GM12878 (cell line): ENCODE results near the gene BBX. TPM values are rescaled to one million over a fixed set of nuclear protein-coding genes. Genes with fewer than 3 reads are reported as not detected.

Experiments used
- ATAC-seq: fragments of 200-7000 bp; cut with Tn5 transposase; 3 replicates; pipeline ENCODE4 v1.9.1; 2020; ENCODE audit warnings: mild to moderate bottlenecking, moderate library complexity
- BruUV-seq: library from RNA; stranded (reverse); fragments of 400-500 nt; replicated peaks from 2 replicates; lab custom pipeline; 2021; lab: Mats Ljungman, UMichigan
- CTCF ChIA-PET: fragments of 300-600 bp; sonication (Branson Sonifier 250); formaldehyde crosslinking; extraction: SDS; loops from one replicate; lab custom pipeline; 2021; ENCODE audit warnings: inconsistent platforms; lab: Yijun Ruan, JAX
- POLR2A ChIA-PET: fragments of 350-600 bp; formaldehyde crosslinking; extraction: SDS; loops from one replicate; lab custom pipeline; 2021; ENCODE audit warnings: inconsistent platforms; lab: Charles Lee
- RAD21 ChIA-PET: fragments of 300-600 bp; sonication (Branson Sonifier 250); formaldehyde crosslinking; loops from one replicate; lab custom pipeline; 2023; ENCODE audit warnings: antibody characterized with exemption; ENCODE audit not compliant: unreplicated experiment; lab: Charles Lee
- SMC1A ChIA-PET: fragments of 300-600 bp; sonication (Branson Sonifier 250); formaldehyde crosslinking; loops from one replicate; lab custom pipeline; 2023; ENCODE audit not compliant: unreplicated experiment, uncharacterized antibody; lab: Charles Lee
- DNase-seq: peaks from one replicate; pipeline ENCODE4 v3.0.0-alpha.2; 2011; ENCODE audit warnings: low read depth, low spot score
- FAIRE-seq: peaks from 3 replicates; lab custom pipeline; 2011; peaks lifted over from hg19 to GRCh38; lab: Jason Lieb, UNC
- H2AFZ ChIP-seq: 2 replicates; pipeline ENCODE4 v1.6.0; 2011; ENCODE audit warnings: low read depth, low read length, control low read depth; ENCODE audit not compliant: control insufficient read depth
- H3K27ac ChIP-seq: 2 replicates; pipeline ENCODE4 v1.5.1; 2011; ENCODE audit warnings: control low read depth; ENCODE audit not compliant: control insufficient read depth, insufficient read depth
- H3K27me3 ChIP-seq, 2 experiments: replicated peaks in 1 of 2; 2 replicates each; pipeline versions ENCODE4 v1.6.0 to v1.6.1; 2011; ENCODE audit warnings: low read length in 1 of 2; ENCODE audit not compliant: control insufficient read depth in 2 of 2, insufficient read depth in 2 of 2
- H3K36me3 ChIP-seq, 2 experiments: 2 replicates each; pipeline ENCODE4 v1.5.1; 2011; ENCODE audit warnings: low read length in 1 of 2; ENCODE audit not compliant: control insufficient read depth in 2 of 2, insufficient read depth in 2 of 2
- H3K4me1 ChIP-seq: 2 replicates; pipeline ENCODE4 v1.6.1; 2011; ENCODE audit warnings: mild to moderate bottlenecking, low read length, moderate library complexity, mixed read lengths; ENCODE audit not compliant: control insufficient read depth, insufficient read depth
- H3K4me2 ChIP-seq: 2 replicates; pipeline ENCODE4 v1.6.0; 2011; ENCODE audit warnings: control low read depth; ENCODE audit not compliant: control insufficient read depth, insufficient read depth
- H3K4me3 ChIP-seq: fragments of 200-600 bp; sonication (generic); 2 replicates; pipeline ENCODE4 v1.5.1; 2016
- H3K79me2 ChIP-seq: 2 replicates; pipeline ENCODE4 v1.6.0; 2011; ENCODE audit warnings: low read length; ENCODE audit not compliant: control insufficient read depth, insufficient read depth
- H3K9ac ChIP-seq: 2 replicates; pipeline ENCODE4 v1.8.0; 2011; ENCODE audit warnings: low read length, control low read depth, mixed read lengths; ENCODE audit not compliant: control insufficient read depth, insufficient read depth
- H3K9me3 ChIP-seq: replicated peaks from 3 replicates; pipeline ENCODE4 v1.5.1; 2011; ENCODE audit warnings: mild to moderate bottlenecking, low read length; ENCODE audit not compliant: control insufficient read depth, insufficient read depth
- H4K20me1 ChIP-seq: 2 replicates; pipeline ENCODE4 v1.6.0; 2011; ENCODE audit not compliant: control insufficient read depth, insufficient read depth
- BACH1 ChIP-seq: fragments of 450-650 bp; IDR thresholded peaks from 2 replicates; pipeline ENCODE4 v1.6.1; 2017; ENCODE audit warnings: mild to moderate bottlenecking, borderline replicate concordance
- EP300 ChIP-seq, 2 experiments: fragments of 150-350 bp in 1 of 2; IDR thresholded peaks; 2 replicates each; pipeline ENCODE4 v1.6.1; 2011 to 2012; ENCODE audit warnings: low read depth in 2 of 2, low read length in 2 of 2, borderline replicate concordance in 1 of 2, improper control_type of control experiment in 1 of 2, inconsistent platforms in 1 of 2; ENCODE audit not compliant: control insufficient read depth in 1 of 2
- MEF2B ChIP-seq: fragments of 450-650 bp; IDR thresholded peaks from 2 replicates; pipeline ENCODE4 v1.6.1; 2018; ENCODE audit warnings: mild to moderate bottlenecking, moderate library complexity; ENCODE audit not compliant: partially characterized antibody, poor library complexity, severe bottlenecking
- SPI1 ChIP-seq: IDR thresholded peaks from 2 replicates; pipeline ENCODE4 v1.6.1; 2011; ENCODE audit warnings: low read depth, mild to moderate bottlenecking, low read length, moderate library complexity, borderline replicate concordance; ENCODE audit not compliant: insufficient read depth
- WGBS: methylation state at CpG from one replicate; pipeline ENCODE4 v1.1.6; 2016; ENCODE audit warnings: low lambda C conversion rate; ENCODE audit not compliant: insufficient replicate concordance, insufficient coverage; ENCODE audit errors: missing lambda C conversion rate; 5-methylcytosine and 5-hydroxymethylcytosine counted together
- in situ Hi-C: fragments of 300-500 bp; cut with MboI; formaldehyde crosslinking; loops from 9 replicates; pipeline ENCODE4 v1.14.3; 2018; ENCODE audit warnings: mixed read lengths
- intact Hi-C: fragments of 100-400 bp; cut with micrococcal nuclease; formaldehyde crosslinking; loops from one replicate; pipeline ENCODE4 v1.14.2; 2022; ENCODE audit not compliant: unreplicated experiment
- polyA plus RNA-seq, 11 experiments: library from polyadenylated mRNA; depleted of rRNA in 4 of 11; unstranded in 6 of 11; stranded (reverse) in 5 of 11; fragments of >200 nt; fragmentation: Nextera tagmentation in 4 of 11; fragmentation: Illumina TruSeq in 1 of 11; extraction: Ambion mirVana in 4 of 11; extraction: Trizol in 1 of 11; gene quantifications; 1 replicate in 1 of 11; 2 replicates in 10 of 11; pipeline versions ENCODE4 v1.2.1 to v1.2.3, GENCODE V29; 2011 to 2016; ENCODE audit warnings: inconsistent platforms in 2 of 11, missing spikeins in 2 of 11, low read depth in 1 of 11
- total RNA-seq, 4 experiments: library from RNA; depleted of rRNA in 3 of 4; stranded (reverse); fragments of >200 nt in 3 of 4; fragmentation: Illumina TruSeq in 1 of 4; extraction: Trizol in 1 of 4; gene quantifications; 2 replicates each; pipeline versions ENCODE4 v1.2.1 to v1.2.3, GENCODE V29; 2013 to 2021
- TF ChIP-seq, protein P1 (sequence below): fragments of 450-650 bp; IDR thresholded peaks from 2 replicates; pipeline ENCODE4 v1.6.1; 2017; ENCODE audit warnings: mild to moderate bottlenecking, moderate library complexity

The BBX gene
- total and polyA plus RNA-seq, 10 of the 15 experiments (the other 5 are each of a cell fraction or from before 2014, with no cell fraction given) = 13.3 to 38.5 (median 32.0) TPM

- Histone ChIP-seq H3K9ac (no peak overlapping the region), H3K4me2 (no peak overlapping the region), H3K27me3 (no peaks in the 10 kb centered on the region), H4K20me1 (no peaks in the 10 kb centered on the region), H2AFZ (no peak overlapping the region), H3K79me2 (no peaks in the 10 kb centered on the region), H3K4me1 (no peaks in the 10 kb centered on the region), H3K36me3 (peaks cover 3% of the 10 kb centered on the region in 2 experiments; a peak in 3 of 4 replicates), H3K4me3 (no peak overlapping the region), H3K27ac (no peak overlapping the region), H3K9me3 (no peaks in the 10 kb centered on the region)
- 89% methylated on average over 1 of the region's 1 CpG for WGBS
- no peak for DNase-seq
- in situ Hi-C loops = no loop called here
- intact Hi-C loops = no loop called here
- no peak for ATAC-seq
- no peak for FAIRE-seq
- CTCF ChIA-PET = no interaction called here
- SMC1A ChIA-PET = interaction anchor here (1.8 kb wide), 1 partner anchor 28 kb away, joined by 4 read pairs; no protein-coding TSS in a partner anchor
- POLR2A ChIA-PET = no interaction called here
- TF ChIP-seq BACH1 (no peak), SPI1 (no peak), EP300 (IDR thresholded peaks at IDR 0.05; ENCODE audit: borderline replicate concordance in 1 of 2, control insufficient read depth in 1 of 2, low read depth in 2 of 2, low read length in 2 of 2) (no peak), MEF2B (peak; percentile 61)
- TF ChIP-seq, protein P1, sequence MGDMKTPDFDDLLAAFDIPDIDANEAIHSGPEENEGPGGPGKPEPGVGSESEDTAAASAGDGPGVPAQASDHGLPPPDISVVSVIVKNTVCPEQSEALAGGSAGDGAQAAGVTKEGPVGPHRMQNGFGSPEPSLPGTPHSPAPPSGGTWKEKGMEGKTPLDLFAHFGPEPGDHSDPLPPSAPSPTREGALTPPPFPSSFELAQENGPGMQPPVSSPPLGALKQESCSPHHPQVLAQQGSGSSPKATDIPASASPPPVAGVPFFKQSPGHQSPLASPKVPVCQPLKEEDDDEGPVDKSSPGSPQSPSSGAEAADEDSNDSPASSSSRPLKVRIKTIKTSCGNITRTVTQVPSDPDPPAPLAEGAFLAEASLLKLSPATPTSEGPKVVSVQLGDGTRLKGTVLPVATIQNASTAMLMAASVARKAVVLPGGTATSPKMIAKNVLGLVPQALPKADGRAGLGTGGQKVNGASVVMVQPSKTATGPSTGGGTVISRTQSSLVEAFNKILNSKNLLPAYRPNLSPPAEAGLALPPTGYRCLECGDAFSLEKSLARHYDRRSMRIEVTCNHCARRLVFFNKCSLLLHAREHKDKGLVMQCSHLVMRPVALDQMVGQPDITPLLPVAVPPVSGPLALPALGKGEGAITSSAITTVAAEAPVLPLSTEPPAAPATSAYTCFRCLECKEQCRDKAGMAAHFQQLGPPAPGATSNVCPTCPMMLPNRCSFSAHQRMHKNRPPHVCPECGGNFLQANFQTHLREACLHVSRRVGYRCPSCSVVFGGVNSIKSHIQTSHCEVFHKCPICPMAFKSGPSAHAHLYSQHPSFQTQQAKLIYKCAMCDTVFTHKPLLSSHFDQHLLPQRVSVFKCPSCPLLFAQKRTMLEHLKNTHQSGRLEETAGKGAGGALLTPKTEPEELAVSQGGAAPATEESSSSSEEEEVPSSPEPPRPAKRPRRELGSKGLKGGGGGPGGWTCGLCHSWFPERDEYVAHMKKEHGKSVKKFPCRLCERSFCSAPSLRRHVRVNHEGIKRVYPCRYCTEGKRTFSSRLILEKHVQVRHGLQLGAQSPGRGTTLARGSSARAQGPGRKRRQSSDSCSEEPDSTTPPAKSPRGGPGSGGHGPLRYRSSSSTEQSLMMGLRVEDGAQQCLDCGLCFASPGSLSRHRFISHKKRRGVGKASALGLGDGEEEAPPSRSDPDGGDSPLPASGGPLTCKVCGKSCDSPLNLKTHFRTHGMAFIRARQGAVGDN = no peak
- RAD21 ChIA-PET = no interaction called here
- no TSS peak for BruUV-seq
Observed at GRCh38 chr3:107775974-107776373, 253.2 kb downstream of the BBX start.
